Stomach (tissue), 4 donors: ENCODE measurements around the gene TRIM2.

Experiments used
- CTCF ChIP-seq, 7 experiments: fragments of 450-650 bp in 4 of 7; fragments of 200-600 bp in 3 of 7; sonication (generic) in 3 of 7; IDR thresholded peaks; one replicate each; pipeline ENCODE4 v1.5.1; 2016 to 2019; ENCODE audit warnings: antibody characterized with exemption in 7 of 7, control low read depth in 2 of 7, mild to moderate bottlenecking in 1 of 7
- EP300 ChIP-seq: sonication (generic); formaldehyde crosslinking; IDR thresholded peaks from one replicate; pipeline ENCODE4 v1.6.1; 2017; ENCODE audit warnings: antibody characterized with exemption
- POLR2A ChIP-seq, 4 donors: fragments of 450-650 bp; IDR thresholded peaks; one replicate each; pipeline ENCODE4 v1.6.1; 2016; ENCODE audit warnings: antibody characterized with exemption in 4 of 4, control low read depth in 2 of 4, mild to moderate bottlenecking in 1 of 4, moderate library complexity in 1 of 4

DNA sequence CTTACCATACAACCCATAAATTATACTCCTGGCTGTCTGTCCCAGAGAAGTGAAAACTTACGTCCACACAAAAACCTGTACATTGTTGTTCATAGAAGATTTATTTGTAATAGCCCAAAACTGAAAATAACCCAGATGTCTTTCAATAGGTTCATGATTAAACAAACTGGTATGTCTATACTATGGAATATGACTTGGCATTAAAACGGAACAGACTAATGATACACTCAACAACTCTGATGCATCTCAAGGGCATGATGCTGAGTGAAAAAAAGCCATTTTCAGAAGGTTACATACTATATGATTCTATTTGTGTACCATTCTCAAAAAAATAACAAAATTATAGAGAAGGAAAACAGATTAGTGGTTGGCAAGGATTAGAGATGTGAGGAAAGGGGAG, 128.7 kb downstream of the TRIM2 start:
- TF ChIP-seq CTCF (IDR thresholded peaks at IDR 0.05) (no peak), EP300 (no peak), POLR2A (IDR thresholded peaks at IDR 0.05) (no peak)
